ENCODE results near the gene TRIM24.

The TRIM24 gene

DNA sequence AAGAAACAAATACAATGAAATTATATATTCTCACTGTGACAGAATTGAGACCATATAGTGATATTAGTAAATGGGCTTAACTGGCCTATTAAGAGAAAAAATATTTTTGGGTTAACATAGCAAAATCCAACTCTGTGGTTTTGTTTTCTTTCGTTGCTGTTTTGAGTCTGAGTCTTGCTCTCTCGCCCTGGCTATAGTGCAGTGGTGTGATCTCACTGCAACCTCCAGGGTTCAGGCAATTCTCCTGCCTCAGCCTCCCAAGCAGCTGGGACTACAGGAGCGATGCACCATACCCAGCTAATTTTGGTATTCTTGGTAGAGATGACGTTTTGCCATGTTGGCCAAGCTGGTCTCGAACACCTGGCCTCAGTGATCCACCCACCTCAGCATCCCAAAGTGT, 15.3 kb downstream of the TRIM24 start:
- Histone ChIP-seq H3K4me3 (replicated peaks; ENCODE audit: insufficient read depth, low read length) (no peak overlapping the region), H3K27ac (replicated peaks) (no peak overlapping the region), H3K27me3 (ENCODE audit: insufficient read depth, poor library complexity, severe bottlenecking) (no peaks in the 10 kb centered on the region)
- DNase-seq (ENCODE audit: low read depth in 1 of 2, low spot score in 1 of 2): no peak
- TF ChIP-seq, protein P1, sequence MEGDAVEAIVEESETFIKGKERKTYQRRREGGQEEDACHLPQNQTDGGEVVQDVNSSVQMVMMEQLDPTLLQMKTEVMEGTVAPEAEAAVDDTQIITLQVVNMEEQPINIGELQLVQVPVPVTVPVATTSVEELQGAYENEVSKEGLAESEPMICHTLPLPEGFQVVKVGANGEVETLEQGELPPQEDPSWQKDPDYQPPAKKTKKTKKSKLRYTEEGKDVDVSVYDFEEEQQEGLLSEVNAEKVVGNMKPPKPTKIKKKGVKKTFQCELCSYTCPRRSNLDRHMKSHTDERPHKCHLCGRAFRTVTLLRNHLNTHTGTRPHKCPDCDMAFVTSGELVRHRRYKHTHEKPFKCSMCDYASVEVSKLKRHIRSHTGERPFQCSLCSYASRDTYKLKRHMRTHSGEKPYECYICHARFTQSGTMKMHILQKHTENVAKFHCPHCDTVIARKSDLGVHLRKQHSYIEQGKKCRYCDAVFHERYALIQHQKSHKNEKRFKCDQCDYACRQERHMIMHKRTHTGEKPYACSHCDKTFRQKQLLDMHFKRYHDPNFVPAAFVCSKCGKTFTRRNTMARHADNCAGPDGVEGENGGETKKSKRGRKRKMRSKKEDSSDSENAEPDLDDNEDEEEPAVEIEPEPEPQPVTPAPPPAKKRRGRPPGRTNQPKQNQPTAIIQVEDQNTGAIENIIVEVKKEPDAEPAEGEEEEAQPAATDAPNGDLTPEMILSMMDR (IDR thresholded peaks at IDR 0.05; ENCODE audit: insufficient read depth, low read length): no peak
- TF ChIP-seq SPI1 (IDR thresholded peaks at IDR 0.05; ENCODE audit: borderline replicate concordance, low read depth) (no peak), POLR2AphosphoS5 (IDR thresholded peaks at IDR 0.05; ENCODE audit: low read depth) (no peak), GABPA (IDR thresholded peaks at IDR 0.05; ENCODE audit: low read depth) (no peak)
- TF ChIP-seq, protein P2, sequence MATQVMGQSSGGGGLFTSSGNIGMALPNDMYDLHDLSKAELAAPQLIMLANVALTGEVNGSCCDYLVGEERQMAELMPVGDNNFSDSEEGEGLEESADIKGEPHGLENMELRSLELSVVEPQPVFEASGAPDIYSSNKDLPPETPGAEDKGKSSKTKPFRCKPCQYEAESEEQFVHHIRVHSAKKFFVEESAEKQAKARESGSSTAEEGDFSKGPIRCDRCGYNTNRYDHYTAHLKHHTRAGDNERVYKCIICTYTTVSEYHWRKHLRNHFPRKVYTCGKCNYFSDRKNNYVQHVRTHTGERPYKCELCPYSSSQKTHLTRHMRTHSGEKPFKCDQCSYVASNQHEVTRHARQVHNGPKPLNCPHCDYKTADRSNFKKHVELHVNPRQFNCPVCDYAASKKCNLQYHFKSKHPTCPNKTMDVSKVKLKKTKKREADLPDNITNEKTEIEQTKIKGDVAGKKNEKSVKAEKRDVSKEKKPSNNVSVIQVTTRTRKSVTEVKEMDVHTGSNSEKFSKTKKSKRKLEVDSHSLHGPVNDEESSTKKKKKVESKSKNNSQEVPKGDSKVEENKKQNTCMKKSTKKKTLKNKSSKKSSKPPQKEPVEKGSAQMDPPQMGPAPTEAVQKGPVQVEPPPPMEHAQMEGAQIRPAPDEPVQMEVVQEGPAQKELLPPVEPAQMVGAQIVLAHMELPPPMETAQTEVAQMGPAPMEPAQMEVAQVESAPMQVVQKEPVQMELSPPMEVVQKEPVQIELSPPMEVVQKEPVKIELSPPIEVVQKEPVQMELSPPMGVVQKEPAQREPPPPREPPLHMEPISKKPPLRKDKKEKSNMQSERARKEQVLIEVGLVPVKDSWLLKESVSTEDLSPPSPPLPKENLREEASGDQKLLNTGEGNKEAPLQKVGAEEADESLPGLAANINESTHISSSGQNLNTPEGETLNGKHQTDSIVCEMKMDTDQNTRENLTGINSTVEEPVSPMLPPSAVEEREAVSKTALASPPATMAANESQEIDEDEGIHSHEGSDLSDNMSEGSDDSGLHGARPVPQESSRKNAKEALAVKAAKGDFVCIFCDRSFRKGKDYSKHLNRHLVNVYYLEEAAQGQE (IDR thresholded peaks at IDR 0.05; ENCODE audit: insufficient replicate concordance, low read depth): no peak

DNA sequence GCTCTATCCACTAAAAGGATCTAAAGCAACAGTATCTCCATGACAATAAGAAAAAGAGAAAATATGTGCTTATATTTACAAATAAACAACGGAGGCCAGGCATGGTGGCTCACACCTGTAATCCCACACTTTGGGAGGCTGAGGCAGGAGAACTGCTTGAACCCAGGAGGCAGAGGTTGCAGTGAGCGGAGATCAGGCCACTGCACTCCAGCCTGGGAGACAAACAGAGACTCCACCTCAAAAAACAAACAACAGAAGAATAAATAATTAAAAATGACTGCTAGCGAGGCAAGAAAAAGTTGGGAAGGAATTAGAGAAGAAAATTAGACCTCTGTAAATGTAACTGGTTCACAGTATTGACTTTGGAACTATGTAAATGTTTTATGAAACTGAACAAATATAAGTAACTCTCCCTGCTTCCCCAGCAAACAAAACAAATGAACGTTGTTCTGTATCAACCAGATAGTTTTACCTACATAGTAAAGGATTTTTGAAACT, 17.1 kb downstream of the TRIM24 start:
- Histone ChIP-seq H3K27ac (replicated peaks) (no peak overlapping the region), H3K4me3 (replicated peaks; ENCODE audit: insufficient read depth, low read length) (no peak overlapping the region), H3K27me3 (ENCODE audit: insufficient read depth, poor library complexity, severe bottlenecking) (no peaks in the 10 kb centered on the region)
- no peak for TF ChIP-seq SPI1 (IDR thresholded peaks at IDR 0.05; ENCODE audit: borderline replicate concordance, low read depth)
- no peak for TF ChIP-seq POLR2AphosphoS5 (IDR thresholded peaks at IDR 0.05; ENCODE audit: low read depth)
- TF ChIP-seq GABPA (IDR thresholded peaks at IDR 0.05; ENCODE audit: low read depth): no peak
- TF ChIP-seq, protein P1 (IDR thresholded peaks at IDR 0.05; ENCODE audit: insufficient read depth, low read length): no peak
- TF ChIP-seq, protein P2 (IDR thresholded peaks at IDR 0.05; ENCODE audit: insufficient replicate concordance, low read depth): no peak
- DNase-seq (ENCODE audit: low read depth in 1 of 2, low spot score in 1 of 2): no peak

DNA sequence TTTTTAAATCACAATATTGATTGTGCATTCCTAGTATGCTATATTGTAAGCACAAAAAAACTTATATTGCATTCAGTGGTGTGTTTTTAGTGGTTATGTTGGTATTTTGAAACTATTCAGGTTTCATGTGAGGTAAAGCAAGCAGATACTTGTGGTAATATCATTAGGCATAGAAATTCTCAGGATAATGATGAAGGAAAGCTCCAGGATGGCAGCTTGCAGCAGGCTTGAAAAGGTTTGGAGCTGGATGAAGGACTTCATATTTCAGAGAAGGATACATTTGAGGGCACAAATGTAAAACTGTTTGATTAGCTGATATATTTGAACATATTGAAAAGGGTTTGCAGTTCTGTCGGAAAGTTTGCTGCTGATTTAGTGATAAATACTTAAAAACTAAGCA, 17.5 kb downstream of the TRIM24 start:
- Histone ChIP-seq H3K27me3 (ENCODE audit: insufficient read depth, poor library complexity, severe bottlenecking) (no peaks in the 10 kb centered on the region), H3K4me3 (replicated peaks; ENCODE audit: insufficient read depth, low read length) (no peak overlapping the region), H3K27ac (replicated peaks) (no peak overlapping the region)
- TF ChIP-seq GABPA (IDR thresholded peaks at IDR 0.05; ENCODE audit: low read depth): no peak
- TF ChIP-seq POLR2AphosphoS5 (IDR thresholded peaks at IDR 0.05; ENCODE audit: low read depth): no peak
- TF ChIP-seq, protein P2 (IDR thresholded peaks at IDR 0.05; ENCODE audit: insufficient replicate concordance, low read depth): no peak
- no peak for DNase-seq (ENCODE audit: low read depth in 1 of 2, low spot score in 1 of 2)
